Activated T-cell treated with anti-CD3 and anti-CD28 coated beads, Interleukin-2, amount 50 U/mL, for 1 hour (primary cell): ENCODE measurements around the gene TLE4.

Experiments used
- DNase-seq: peaks from one replicate; pipeline ENCODE4 v3.0.0-alpha.2; 2020

The TLE4 gene

GRCh38 chr9:79571309-79572031, at the start of gene TLE4:
Gene TLE4, plus strand, starts transcription at chr9:79571965. Its CDS starts 826 bp downstream, at chr9:79572791.
- peak; percentile 99 for DNase-seq

DNA sequence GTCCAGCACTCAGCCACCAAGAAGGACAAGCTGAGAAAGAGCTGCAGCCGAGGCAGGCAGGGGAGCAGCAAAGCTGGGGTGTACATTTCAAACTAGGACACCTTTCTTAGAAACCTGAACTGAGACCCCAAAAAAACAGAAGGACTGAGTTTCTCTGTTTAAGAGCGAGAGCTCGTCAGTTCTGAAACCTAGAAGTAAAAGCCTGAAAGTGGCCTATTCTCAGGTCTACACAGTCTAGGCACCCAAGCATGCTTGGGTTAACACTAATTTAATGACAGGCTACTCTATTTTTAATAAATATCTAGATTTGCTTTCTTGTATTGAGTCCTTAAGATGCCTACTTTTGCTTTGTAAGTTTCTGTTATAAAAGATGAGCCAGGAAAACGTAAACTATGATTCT, 49.0 kb upstream of the TLE4 start:
- DNase-seq: no peak

- DNase-seq: no peak
Observed at GRCh38 chr9:79524266-79524665, 47.5 kb upstream of the TLE4 start.

DNA sequence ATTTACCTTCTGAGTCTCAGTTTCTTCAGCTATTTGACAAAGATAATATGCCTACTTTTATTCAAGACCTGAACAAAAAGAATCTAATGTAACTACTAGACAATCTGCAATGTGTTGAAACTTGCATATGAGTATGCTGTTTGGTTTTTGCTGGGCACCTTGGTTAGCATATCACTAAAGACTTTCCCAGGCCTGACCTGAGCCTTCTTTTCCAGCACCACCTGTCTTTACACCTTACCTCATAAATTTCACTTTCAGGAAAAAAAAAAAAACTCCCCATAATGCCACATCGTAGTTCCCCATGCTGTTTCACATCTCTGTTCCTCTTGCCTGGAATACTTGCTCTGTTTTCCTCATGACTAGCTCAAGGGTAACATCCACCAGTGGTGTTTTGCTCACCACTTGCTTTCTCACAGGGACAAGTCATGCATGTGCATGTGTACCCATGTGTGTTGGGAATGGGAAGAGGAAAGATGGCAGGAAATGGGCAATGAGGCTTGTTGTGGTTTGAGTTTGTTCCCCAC, 45.6 kb upstream of the TLE4 start:
- DNase-seq: no peak

DNA sequence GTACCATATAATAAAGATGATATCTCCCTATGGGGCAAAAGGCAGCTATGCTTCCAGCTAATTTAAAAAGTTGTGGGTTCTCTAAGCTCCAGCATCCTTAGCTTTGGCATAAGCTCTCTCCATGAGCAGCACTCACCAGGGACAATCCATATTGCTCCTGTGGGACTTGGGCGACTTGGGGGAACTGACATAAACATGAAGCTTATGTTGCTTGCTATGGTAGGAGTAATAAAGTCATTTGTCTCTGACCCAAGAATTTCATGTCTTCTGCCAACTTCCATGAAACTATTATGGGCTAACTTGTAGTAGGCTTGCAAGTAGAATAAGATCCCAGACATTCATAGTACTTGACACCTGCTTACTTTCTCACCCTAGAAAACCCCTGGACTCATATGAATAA, 36.2 kb upstream of the TLE4 start:
- DNase-seq: no peak

DNA sequence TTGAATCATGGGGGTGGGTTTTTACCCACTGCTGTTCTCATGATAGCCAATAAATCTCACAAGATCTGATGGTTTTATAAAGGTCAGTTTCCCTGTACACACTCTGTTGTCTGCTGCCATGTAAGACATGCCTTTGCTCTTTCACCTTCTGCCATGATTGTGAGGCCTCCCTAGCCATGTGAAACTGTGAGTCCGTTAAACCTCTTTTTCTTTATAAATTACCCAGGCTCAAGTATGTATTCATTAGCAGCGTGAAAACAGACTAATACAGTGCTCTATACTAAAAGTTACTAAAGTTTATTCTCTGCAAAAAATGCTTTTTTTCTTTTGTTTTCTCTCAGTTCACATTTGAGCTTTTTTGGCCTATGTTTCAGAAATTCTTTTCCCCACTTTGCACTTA, 33.9 kb upstream of the TLE4 start:
- DNase-seq: no peak

- DNase-seq: no peak
Observed at GRCh38 chr9:79542735-79543620, 28.8 kb upstream of the TLE4 start.

- DNase-seq: peak; percentile 23
Observed at GRCh38 chr9:79544375-79544774, 27.4 kb upstream of the TLE4 start.

GRCh38 chr9:79551586-79551985, 20.2 kb upstream of the TLE4 start:
- DNase-seq: no peak

DNA sequence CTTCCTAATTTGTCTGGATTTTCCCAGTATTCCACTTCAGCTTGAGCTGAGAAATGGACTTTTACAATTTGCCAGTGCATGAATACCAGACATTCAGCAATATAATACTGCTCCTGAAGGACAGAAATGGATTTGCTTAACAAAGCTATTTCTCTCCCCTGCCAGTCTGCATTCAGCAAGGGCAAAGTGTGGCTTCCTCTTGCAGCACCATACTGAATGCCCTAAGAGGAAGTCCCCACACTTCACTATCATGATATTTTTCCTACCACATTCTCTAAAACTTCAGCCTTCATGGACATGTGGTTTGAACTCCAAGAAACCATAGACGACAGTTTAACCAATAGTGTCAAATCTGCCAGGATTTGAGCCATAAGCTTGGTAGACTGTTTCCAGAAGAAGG, 19.8 kb upstream of the TLE4 start:
- DNase-seq: no peak

DNA sequence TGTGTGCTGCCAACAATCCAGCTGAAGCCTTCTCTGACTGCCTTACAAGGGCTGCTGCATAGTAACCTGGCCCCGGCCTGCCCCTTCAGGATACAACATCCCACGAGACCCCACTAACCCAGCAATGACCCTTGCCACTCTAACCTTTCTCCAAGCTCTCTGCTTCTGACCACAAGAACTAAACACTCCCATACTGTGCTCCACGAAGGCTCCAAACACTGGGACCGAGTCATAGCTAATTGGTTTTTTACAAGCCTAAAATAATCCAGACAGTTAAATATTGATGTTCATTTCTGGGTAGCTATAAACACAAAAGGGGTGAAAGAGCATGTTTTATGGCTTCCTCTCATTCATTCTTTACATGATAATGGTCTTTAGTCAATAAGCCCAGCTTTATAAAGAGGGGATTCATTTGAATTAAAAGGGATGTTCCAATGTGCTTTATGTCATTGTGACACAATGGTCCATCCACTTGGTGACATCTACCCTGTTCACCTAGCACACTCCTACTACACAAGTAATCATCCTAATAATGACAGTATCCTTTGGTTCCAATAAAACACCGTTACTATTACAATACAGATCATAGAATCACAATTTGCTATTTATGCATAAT, 16.2 kb upstream of the TLE4 start:
- DNase-seq: no peak

DNA sequence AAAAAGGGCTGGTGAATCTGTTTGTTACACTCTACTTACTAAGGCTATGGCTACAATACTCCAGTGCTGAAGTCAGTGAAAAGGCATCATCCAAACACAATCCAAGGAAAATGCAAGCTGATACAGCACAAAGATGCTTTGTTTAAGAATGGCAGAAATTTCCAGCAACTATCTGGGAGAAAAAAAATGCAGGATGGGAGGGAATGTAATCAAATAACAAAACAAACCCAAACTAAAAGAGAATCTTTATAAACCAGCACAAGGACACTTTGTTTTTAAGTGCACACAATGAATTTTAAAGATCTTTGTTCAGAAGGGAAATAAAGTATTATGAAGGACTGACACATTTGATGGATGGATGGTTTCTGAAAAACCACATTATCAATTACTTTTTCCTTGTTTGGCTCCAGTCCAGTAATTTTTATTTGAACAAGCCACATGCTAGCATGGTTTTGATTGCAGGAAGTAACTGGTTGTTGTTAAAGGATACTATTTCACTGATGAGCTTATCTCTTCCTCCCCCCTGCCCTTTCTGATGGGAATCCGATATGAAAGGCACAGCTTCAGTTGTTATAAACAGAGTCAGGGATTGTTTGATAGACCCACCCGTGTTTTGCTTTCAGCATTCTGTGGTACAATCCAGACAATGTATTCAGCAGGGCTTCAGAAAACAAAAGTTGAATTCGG, 12.1 kb upstream of the TLE4 start:
- no peak for DNase-seq

- DNase-seq: no peak
Observed at GRCh38 chr9:79562749-79563386, 8.9 kb upstream of the TLE4 start.

DNA sequence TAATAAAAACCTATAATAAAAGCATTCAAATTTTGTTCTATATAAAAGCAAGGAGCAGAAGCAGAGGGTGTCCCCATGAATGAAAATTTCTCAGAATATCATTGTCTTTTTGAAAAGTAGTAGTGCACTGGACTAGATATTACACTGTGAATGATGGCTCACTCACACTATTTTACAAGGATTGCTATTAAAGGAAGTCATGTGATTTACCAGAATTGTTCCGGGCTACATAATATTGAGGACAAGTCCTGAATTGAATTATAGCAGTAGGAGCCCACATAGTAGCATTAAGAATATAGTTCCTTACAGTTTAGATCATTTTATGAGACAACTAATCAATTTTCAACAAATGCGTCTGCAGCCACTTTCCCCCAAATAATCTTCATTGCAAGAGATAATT, 7.7 kb upstream of the TLE4 start:
- DNase-seq: no peak

DNA sequence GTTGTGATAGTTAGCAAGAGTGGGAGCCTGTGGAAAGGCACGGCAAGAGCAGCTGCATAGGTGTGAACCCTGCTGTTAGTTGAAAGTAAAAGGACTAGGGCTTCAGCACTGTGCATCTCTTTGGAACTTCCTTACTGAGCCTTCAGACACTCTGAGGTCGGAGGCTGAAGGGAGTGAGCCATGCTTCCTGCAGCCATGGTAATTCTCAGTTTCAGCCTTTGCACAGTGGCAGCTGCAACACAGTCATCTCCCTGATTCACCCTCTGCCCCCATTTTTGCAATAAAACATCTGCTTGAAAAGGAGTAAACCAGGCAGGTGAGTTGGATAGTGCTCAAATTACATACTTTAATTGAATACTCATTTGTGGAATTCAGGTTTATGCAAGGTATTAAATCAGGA, 6.5 kb upstream of the TLE4 start:
- DNase-seq: no peak

GRCh38 chr9:79567671-79568098, 4.1 kb upstream of the TLE4 start:
- no peak for DNase-seq

DNA sequence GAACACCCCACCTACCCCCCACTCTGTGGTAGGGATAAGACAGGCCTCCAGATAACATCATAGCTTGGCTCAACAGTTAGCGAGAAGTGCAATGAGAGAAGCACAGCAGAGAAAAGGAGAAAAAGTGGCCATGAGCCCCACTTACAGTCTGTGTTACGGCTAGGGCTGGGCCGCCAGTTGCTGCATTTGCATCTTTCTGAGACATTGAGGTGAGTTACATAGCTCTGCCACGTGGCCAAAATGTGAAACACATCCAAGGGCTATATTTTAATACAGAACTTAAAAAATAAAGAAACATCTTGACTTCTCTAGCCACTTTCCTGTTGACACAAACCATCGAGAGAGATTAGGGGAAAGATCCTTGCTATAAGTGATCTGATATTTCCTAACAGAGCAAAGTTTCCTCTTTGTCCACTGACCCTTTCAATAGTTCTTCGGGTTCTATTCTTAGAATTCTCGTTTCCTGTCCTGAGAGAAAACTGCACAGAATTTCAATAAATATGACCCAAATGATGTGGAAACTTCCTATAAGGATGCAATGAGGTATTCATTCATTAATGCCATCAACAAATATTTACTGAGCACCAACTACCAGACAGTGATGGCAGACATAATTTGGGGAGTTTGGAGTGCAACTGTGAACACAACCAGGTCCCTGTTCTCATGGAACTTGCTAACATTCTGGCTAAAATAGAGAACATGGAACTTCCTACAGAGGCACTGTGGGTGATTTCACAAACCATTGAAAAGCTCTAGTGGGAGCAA, 3.2 kb upstream of the TLE4 start:
- DNase-seq: no peak

GRCh38 chr9:79569814-79570447, 1.8 kb upstream of the TLE4 start:
- no peak for DNase-seq

- peak; percentile 44 for DNase-seq
Observed at GRCh38 chr9:79570448-79571308, 1.1 kb upstream of the TLE4 start.

DNA sequence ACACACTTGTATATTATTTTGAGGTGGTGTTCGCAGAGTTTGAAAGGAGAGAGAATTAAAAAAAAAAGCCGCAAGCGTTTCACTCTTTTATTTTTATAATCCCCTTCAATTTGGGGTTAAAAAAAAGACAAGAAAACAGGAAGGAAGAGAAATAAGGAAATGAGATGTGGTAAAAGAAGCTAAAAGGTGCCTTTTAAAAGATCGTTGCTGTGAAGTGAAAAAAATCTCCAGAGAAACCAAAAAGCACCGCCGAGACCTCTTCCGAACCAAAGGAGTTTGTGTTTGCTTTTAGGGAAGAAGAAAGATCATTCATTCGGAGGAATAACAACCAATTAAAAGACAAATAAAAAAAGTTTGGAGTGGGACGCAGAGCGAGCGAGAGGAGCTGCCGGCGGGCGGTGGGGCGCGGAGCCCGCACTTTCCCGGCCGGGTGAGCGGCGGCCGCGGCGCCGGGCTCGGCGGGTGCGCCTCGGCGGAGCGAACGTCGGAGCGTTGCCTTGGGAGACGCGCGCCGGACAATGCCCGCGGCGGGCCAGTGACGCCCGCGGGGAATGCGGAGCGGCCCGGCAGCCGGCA, 355 bp downstream of the TLE4 start:
- peak; percentile 63 for DNase-seq
